Endothelial cell of umbilical vein (primary cell): Measurements from ENCODE around the gene PRXL2C. TPM values are rescaled to one million over a fixed set of nuclear protein-coding genes. Genes with fewer than 3 reads are reported as not detected.
"Not testable (repeated sequence)": the region's sequence is repeated elsewhere in the genome, so short reads cannot be mapped to it uniquely, and the experiment has no call there.

ENCODE experiments used
- BruUV-seq: library from RNA; stranded (reverse); fragments of 400-500 nt; replicated peaks from 2 replicates; lab custom pipeline; 2021; lab: Mats Ljungman, UMichigan
- CTCF ChIA-PET: fragments of 300-600, 350-600 bp; sonication (Branson Sonifier 250); formaldehyde crosslinking; loops from one replicate; lab custom pipeline; 2021; ENCODE audit warnings: antibody characterized with exemption, inconsistent platforms; lab: Charles Lee
- POLR2A ChIA-PET: fragments of 300-600, 350-600 bp; sonication (Branson Sonifier 250); formaldehyde crosslinking; loops from one replicate; lab custom pipeline; 2021; ENCODE audit warnings: antibody characterized with exemption, inconsistent platforms; lab: Charles Lee
- DNase-seq: peaks from one replicate; pipeline ENCODE4 v3.0.0-alpha.2; 2011; ENCODE audit warnings: low read depth, low spot score
- FAIRE-seq: peaks from 2 replicates; lab custom pipeline; 2011; peaks lifted over from hg19 to GRCh38; lab: Jason Lieb, UNC
- H2AFZ ChIP-seq: 2 replicates; pipeline ENCODE4 v1.6.0; 2012; ENCODE audit warnings: low read depth, low read length, control low read depth, inconsistent platforms
- H3K27ac ChIP-seq: 2 replicates; pipeline ENCODE4 v1.5.1; 2011; ENCODE audit warnings: low read depth, mild to moderate bottlenecking, control low read depth, low read length, moderate library complexity; ENCODE audit not compliant: insufficient read depth
- H3K27me3 ChIP-seq, 2 experiments: 2 replicates each; pipeline versions ENCODE4 v1.6.0 to v1.6.1; 2011; ENCODE audit warnings: low read length in 2 of 2, mixed read lengths in 1 of 2; ENCODE audit not compliant: control insufficient read depth in 2 of 2, insufficient read depth in 2 of 2
- H3K36me3 ChIP-seq, 2 experiments: 2 replicates in 1 of 2; 3 replicates in 1 of 2; pipeline ENCODE4 v1.5.1; 2011; ENCODE audit warnings: low read length in 2 of 2, mild to moderate bottlenecking in 1 of 2, moderate library complexity in 1 of 2; ENCODE audit not compliant: control insufficient read depth in 2 of 2, insufficient read depth in 2 of 2; ENCODE audit errors: extremely low read depth in 1 of 2
- H3K4me1 ChIP-seq: 3 replicates; pipeline ENCODE4 v1.5.1; 2011; ENCODE audit warnings: mild to moderate bottlenecking, low read length; ENCODE audit not compliant: control insufficient read depth, insufficient read depth; ENCODE audit errors: extremely low read depth
- H3K4me2 ChIP-seq: 2 replicates; pipeline ENCODE4 v1.6.1; 2011; ENCODE audit warnings: low read length, control low read depth, mixed read lengths; ENCODE audit not compliant: insufficient read depth
- H3K4me3 ChIP-seq, 3 experiments: fragments of 200-600 bp in 1 of 3; sonication (generic), shearing (Covaris generic) in 1 of 3; replicated peaks in 1 of 3; 2 replicates each; pipeline ENCODE4 v1.5.1; 2011 to 2016; ENCODE audit warnings: control low read depth in 3 of 3, low read length in 3 of 3, mild to moderate bottlenecking in 2 of 3, inconsistent platforms in 1 of 3, low read depth in 1 of 3, moderate library complexity in 1 of 3; ENCODE audit not compliant: insufficient read depth in 1 of 3
- H3K79me2 ChIP-seq: 2 replicates; pipeline ENCODE4 v1.6.0; 2012; ENCODE audit warnings: low read length, inconsistent platforms; ENCODE audit not compliant: control insufficient read depth, insufficient read depth
- H3K9ac ChIP-seq: replicated peaks from 2 replicates; pipeline ENCODE3; 2011; ENCODE audit warnings: low read length, control low read depth; ENCODE audit not compliant: insufficient read depth; ENCODE audit errors: extremely low read depth
- H3K9me1 ChIP-seq: replicated peaks from 3 replicates; pipeline ENCODE4 v1.6.0; 2011; ENCODE audit warnings: mild to moderate bottlenecking, low read length; ENCODE audit not compliant: control insufficient read depth, insufficient read depth; ENCODE audit errors: extremely low read depth
- H3K9me3 ChIP-seq: replicated peaks from 2 replicates; pipeline ENCODE4 v1.5.1; 2012; ENCODE audit warnings: low read length, inconsistent platforms; ENCODE audit not compliant: control insufficient read depth, insufficient read depth
- H4K20me1 ChIP-seq: replicated peaks from 2 replicates; pipeline ENCODE3; 2011; ENCODE audit warnings: mild to moderate bottlenecking, low read length; ENCODE audit not compliant: control insufficient read depth, insufficient read depth; ENCODE audit errors: extremely low read depth
- CTCF ChIP-seq, 2 donors: IDR thresholded peaks; 1 replicate in 1 of 2; 2 replicates in 1 of 2; pipeline ENCODE4 v1.5.1; 2011; ENCODE audit warnings: low read length in 2 of 2, mild to moderate bottlenecking in 2 of 2, moderate library complexity in 2 of 2, control low read depth in 1 of 2, inconsistent platforms in 1 of 2, low read depth in 1 of 2; ENCODE audit not compliant: insufficient read depth in 1 of 2; ENCODE audit errors: extremely low read depth in 1 of 2
- FOS ChIP-seq: IDR thresholded peaks from 2 replicates; pipeline ENCODE4 v1.6.1; 2011; ENCODE audit warnings: mild to moderate bottlenecking, low read length, moderate library complexity, borderline replicate concordance; ENCODE audit not compliant: insufficient read depth
- JUN ChIP-seq: IDR thresholded peaks from 2 replicates; pipeline ENCODE4 v1.6.1; 2011; ENCODE audit warnings: borderline replicate concordance, low read depth; ENCODE audit not compliant: insufficient read length, insufficient read depth
- MAX ChIP-seq: IDR thresholded peaks from 2 replicates; pipeline ENCODE4 v1.6.1; 2011; ENCODE audit not compliant: insufficient read depth, insufficient read length
- MYC ChIP-seq: IDR thresholded peaks from one replicate; pipeline ENCODE4 v1.6.1; 2011; ENCODE audit warnings: mild to moderate bottlenecking, low read depth, low read length
- POLR2A ChIP-seq: IDR thresholded peaks from 2 replicates; pipeline ENCODE4 v1.6.1; 2012; ENCODE audit warnings: low read depth, mild to moderate bottlenecking, control low read depth, low read length
- POLR2AphosphoS5 ChIP-seq: IDR thresholded peaks from 2 replicates; pipeline ENCODE4 v1.6.1; 2012; ENCODE audit warnings: low read depth, mild to moderate bottlenecking, control low read depth, low read length, moderate library complexity; ENCODE audit not compliant: insufficient read depth
- dilution Hi-C: fragments of 300-500 bp; cut with MboI; formaldehyde crosslinking; loops from one replicate; pipeline ENCODE4 v1.15.0; 2019; ENCODE audit warnings: low sequenced_read_pairs; ENCODE audit not compliant: extremely low pct_ligation_motif_present
- intact Hi-C: fragments of 100-400 bp; cut with micrococcal nuclease; formaldehyde crosslinking; loops from one replicate; pipeline ENCODE4 v1.10.0; 2022
- polyA plus RNA-seq, 4 experiments: library from polyadenylated mRNA; depleted of rRNA in 3 of 4; stranded (reverse) in 3 of 4; unstranded in 1 of 4; fragments of >200 nt; gene quantifications; 2 replicates each; pipeline versions ENCODE4 v1.2.1 to v1.2.3, GENCODE V29; 2011 to 2012; ENCODE audit warnings: missing spikeins in 1 of 4
- total RNA-seq: library from RNA; stranded (reverse); gene quantifications from 2 replicates; pipeline ENCODE4 v1.2.3, GENCODE V29; 2021

PRXL2C gene
- total and polyA plus RNA-seq, 2 donors (not counting 3 experiments of a cell fraction or from before 2014, with no cell fraction given) = 5.4 to 14.7 TPM

GRCh38 chr9:96638606-96639364, 16.3 kb downstream of the PRXL2C start:
- intact Hi-C loops = no loop called here
- Histone ChIP-seq H2AFZ (no peak overlapping the region), H3K4me3 (no peak overlapping the region), H3K36me3 (peaks cover 0 to 2% of the 10 kb centered on the region in 2 experiments), H3K27ac (no peak overlapping the region), H3K9me3 (no peaks in the 10 kb centered on the region), H3K9ac (no peak overlapping the region), H4K20me1 (no peaks in the 10 kb centered on the region), H3K79me2 (no peaks in the 10 kb centered on the region), H3K9me1 (no peaks in the 10 kb centered on the region), H3K4me2 (no peak overlapping the region), H3K4me1 (no peaks in the 10 kb centered on the region), H3K27me3 (no peaks in the 10 kb centered on the region)
- dilution Hi-C loops = no loop called here
- BruUV-seq = no TSS peak
- ChIA-PET CTCF (no interaction called here), POLR2A (no interaction called here)
- TF ChIP-seq FOS = no peak
- FAIRE-seq (no peak), DNase-seq (no peak)

GRCh38 chr9:96636368-96636767, 18.7 kb downstream of the PRXL2C start:
- Histone ChIP-seq H3K79me2 (no peaks in the 10 kb centered on the region), H3K9ac (no peak overlapping the region), H3K4me2 (no peak overlapping the region), H4K20me1 (no peaks in the 10 kb centered on the region), H3K27me3 (no peaks in the 10 kb centered on the region), H3K4me1 (no peaks in the 10 kb centered on the region), H3K9me3 (no peaks in the 10 kb centered on the region), H2AFZ (no peak overlapping the region), H3K9me1 (no peaks in the 10 kb centered on the region), H3K27ac (no peak overlapping the region), H3K36me3 (no peaks in the 10 kb centered on the region), H3K4me3 (no peak overlapping the region)
- ChIA-PET POLR2A (no interaction called here), CTCF (interaction anchor here (1.5 to 1.7 kb wide), 2 partner anchors 194 to 319 kb away, joined by 4 to 5 read pairs; no protein-coding TSS in a partner anchor)
- FAIRE-seq (no peak), DNase-seq (no peak)
- dilution Hi-C loops = no loop called here
- BruUV-seq = no TSS peak
- no peak for TF ChIP-seq POLR2A
- no peak for TF ChIP-seq POLR2AphosphoS5
- no peak for TF ChIP-seq FOS
- no peak for TF ChIP-seq MAX
- TF ChIP-seq JUN = no peak
- TF ChIP-seq CTCF (IDR thresholded peaks at IDR 0.05; ENCODE audit: extremely low read depth in 1 of 2, insufficient read depth in 1 of 2, low read depth in 1 of 2, low read length in 2 of 2) = no peak
- TF ChIP-seq MYC = no peak
- intact Hi-C loops = no loop called here

- H3K79me2 ChIP-seq, H4K20me1 ChIP-seq, H3K27ac ChIP-seq, BruUV-seq, dilution Hi-C loops, H3K4me3 ChIP-seq, H3K9me1 ChIP-seq, H2AFZ ChIP-seq, H3K4me2 ChIP-seq, H3K9me3 ChIP-seq, H3K27me3 ChIP-seq, H3K36me3 ChIP-seq, POLR2A ChIA-PET, DNase-seq, FAIRE-seq, H3K9ac ChIP-seq, H3K4me1 ChIP-seq, intact Hi-C loops: not testable (repeated sequence)
- CTCF ChIA-PET = interaction anchor here (0.6 kb wide), 1 partner anchor 179 kb away, joined by 5 read pairs; no protein-coding TSS in a partner anchor
These were observed 21.5 kb downstream of the PRXL2C start for GRCh38 chr9:96633579-96633978.
